ENCODE data around the gene MAPK8.
A peak's percentile ranks its signal among the peaks of the same experiment; 100 is the strongest.

Gene MAPK8

DNA sequence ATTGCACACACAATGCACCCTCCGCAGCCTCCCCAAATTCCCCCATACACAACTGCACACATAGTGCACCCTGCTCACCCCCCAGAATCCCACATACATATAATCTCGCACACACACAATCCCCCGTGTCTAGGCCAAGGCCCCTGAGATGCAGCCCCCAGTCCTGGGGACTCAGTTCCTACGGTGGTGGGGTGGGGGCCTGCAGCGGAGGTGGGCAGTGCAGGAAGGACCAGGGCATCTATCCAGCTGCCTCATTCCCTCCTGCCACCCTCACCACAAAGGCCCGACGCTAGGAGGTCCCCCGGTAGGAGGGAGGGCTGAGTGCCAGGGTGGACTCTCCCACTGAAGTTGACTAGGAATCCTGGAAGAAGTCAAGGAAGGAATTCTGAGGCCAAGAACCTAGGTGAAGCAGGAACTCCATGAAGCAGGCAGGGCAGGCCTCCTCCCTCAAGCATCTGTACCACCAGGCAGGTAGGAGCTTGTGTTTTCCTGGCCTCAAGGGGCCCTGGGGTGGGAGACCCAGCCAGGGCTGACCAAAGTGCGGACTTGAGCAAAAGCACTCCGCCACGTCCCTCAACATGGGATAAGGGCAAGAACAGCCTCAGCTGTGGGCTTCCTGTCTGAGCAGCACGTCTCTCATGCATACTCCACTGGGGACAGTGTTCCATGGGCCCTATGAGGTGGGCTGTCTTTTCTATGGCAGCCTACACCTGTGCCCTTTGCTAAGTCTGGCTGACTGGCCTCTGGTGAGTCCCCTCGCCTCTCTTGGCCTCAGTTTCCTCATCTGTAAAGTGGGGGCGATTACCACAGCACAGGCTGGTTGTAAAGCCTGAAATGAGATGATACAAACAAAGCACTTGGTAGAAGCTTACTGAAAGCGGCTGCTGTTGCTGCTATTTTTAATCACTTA is 145.7 kb downstream of the MAPK8 start:
- DNase-seq (peak; percentile 1), ATAC-seq (ENCODE audit: insufficient read depth, low read depth) (no peak)
- no peak overlapping the region for H3K27ac ChIP-seq (ENCODE audit: low read length)
- no peaks in the 10 kb centered on the region for H3K79me2 ChIP-seq (ENCODE audit: insufficient read depth, low read length)
- H3K4me1 ChIP-seq (ENCODE audit: insufficient read depth, low read length), result no peaks in the 10 kb centered on the region
- H3K4me3 ChIP-seq (ENCODE audit: low read depth in 1 of 2, low read length in 2 of 2), result no peak overlapping the region
- H3K27me3 ChIP-seq (ENCODE audit: insufficient read depth, low read length, poor library complexity), result no peaks in the 10 kb centered on the region
- H4K20me1 ChIP-seq (ENCODE audit: insufficient read depth, low read length), result 0 out of 2 replicates have a peak, but pooled peaks cover 6% of the 10 kb centered on the region
- no peak for TF ChIP-seq EZH2 (IDR thresholded peaks at IDR 0.05; ENCODE audit: borderline replicate concordance, low read depth, low read length, severe bottlenecking)
- TF ChIP-seq CTCF (IDR thresholded peaks at IDR 0.05; ENCODE audit: borderline replicate concordance, extremely low read depth, low read length, poor library complexity, severe bottlenecking), result no peak
- no peak overlapping the region for H2AFZ ChIP-seq (ENCODE audit: low read depth, low read length)
- H3K36me3 ChIP-seq (ENCODE audit: insufficient read depth, low read length), result no peaks in the 10 kb centered on the region
- H3K9ac ChIP-seq (ENCODE audit: low read depth, low read length), result no peak overlapping the region
- no peaks in the 10 kb centered on the region for H3K9me3 ChIP-seq (ENCODE audit: insufficient read depth, low read length, severe bottlenecking)
- no peak overlapping the region for H3K4me2 ChIP-seq (ENCODE audit: insufficient read depth, low read length)

GRCh38 chr10:48452879-48453412 is 146.5 kb downstream of the MAPK8 start:
- Histone ChIP-seq H4K20me1 (ENCODE audit: insufficient read depth, low read length) (0 out of 2 replicates have a peak, but pooled peaks cover 6% of the 10 kb centered on the region), H3K4me1 (ENCODE audit: insufficient read depth, low read length) (no peaks in the 10 kb centered on the region), H3K4me3 (ENCODE audit: low read depth in 1 of 2, low read length in 2 of 2) (no peak overlapping the region), H3K79me2 (ENCODE audit: insufficient read depth, low read length) (no peaks in the 10 kb centered on the region), H3K36me3 (ENCODE audit: insufficient read depth, low read length) (no peaks in the 10 kb centered on the region), H2AFZ (ENCODE audit: low read depth, low read length) (no peak overlapping the region), H3K9me3 (ENCODE audit: insufficient read depth, low read length, severe bottlenecking) (no peaks in the 10 kb centered on the region), H3K27ac (ENCODE audit: low read length) (no peak overlapping the region), H3K27me3 (ENCODE audit: insufficient read depth, low read length, poor library complexity) (no peaks in the 10 kb centered on the region), H3K9ac (ENCODE audit: low read depth, low read length) (no peak overlapping the region), H3K4me2 (ENCODE audit: insufficient read depth, low read length) (no peak overlapping the region)
- DNase-seq (peak; percentile 1), ATAC-seq (ENCODE audit: insufficient read depth, low read depth) (no peak)
- no peak for TF ChIP-seq CTCF (IDR thresholded peaks at IDR 0.05; ENCODE audit: borderline replicate concordance, extremely low read depth, low read length, poor library complexity, severe bottlenecking)
- no peak for TF ChIP-seq EZH2 (IDR thresholded peaks at IDR 0.05; ENCODE audit: borderline replicate concordance, low read depth, low read length, severe bottlenecking)

GRCh38 chr10:48453451-48454301 is 147.2 kb downstream of the MAPK8 start:
- ATAC-seq (ENCODE audit: insufficient read depth, low read depth) (no peak), DNase-seq (peak; percentile 1)
- Histone ChIP-seq H3K27ac (ENCODE audit: low read length) (no peak overlapping the region), H3K36me3 (ENCODE audit: insufficient read depth, low read length) (no peaks in the 10 kb centered on the region), H4K20me1 (ENCODE audit: insufficient read depth, low read length) (0 out of 2 replicates have a peak, but pooled peaks cover 6% of the 10 kb centered on the region), H3K4me1 (ENCODE audit: insufficient read depth, low read length) (no peaks in the 10 kb centered on the region), H3K9me3 (ENCODE audit: insufficient read depth, low read length, severe bottlenecking) (no peaks in the 10 kb centered on the region), H3K79me2 (ENCODE audit: insufficient read depth, low read length) (no peaks in the 10 kb centered on the region), H3K4me3 (ENCODE audit: low read depth in 1 of 2, low read length in 2 of 2) (no peak overlapping the region), H3K27me3 (ENCODE audit: insufficient read depth, low read length, poor library complexity) (no peaks in the 10 kb centered on the region), H3K4me2 (ENCODE audit: insufficient read depth, low read length) (no peak overlapping the region), H3K9ac (ENCODE audit: low read depth, low read length) (no peak overlapping the region), H2AFZ (ENCODE audit: low read depth, low read length) (no peak overlapping the region)
- TF ChIP-seq EZH2 (IDR thresholded peaks at IDR 0.05; ENCODE audit: borderline replicate concordance, low read depth, low read length, severe bottlenecking), result no peak
- TF ChIP-seq CTCF (IDR thresholded peaks at IDR 0.05; ENCODE audit: borderline replicate concordance, extremely low read depth, low read length, poor library complexity, severe bottlenecking), result no peak

All from DND-41 (cell line).